ENCODE results near the gene PEX5L. TPM values are rescaled to one million over a fixed set of nuclear protein-coding genes. Genes with fewer than 3 reads are reported as not detected.
A peak's percentile ranks its signal among the peaks of the same experiment; 100 is the strongest.

PEX5L gene
- total RNA-seq, 6 experiments from 2014 or later = 0.09 to 0.28 (median 0.11) TPM; not detected in 1

- no peak for DNase-seq
- H3K36me3 Mint-ChIP-seq (ENCODE audit: low read depth) = no peaks in the 10 kb centered on the region
- no peak overlapping the region for H3K27ac Mint-ChIP-seq
- peaks cover 12% of the 10 kb centered on the region for H3K4me1 Mint-ChIP-seq (ENCODE audit: low read depth)
- no peaks in the 10 kb centered on the region for H3K9me3 Mint-ChIP-seq
- H3K4me3 Mint-ChIP-seq = no peak overlapping the region
- H3K27me3 Mint-ChIP-seq (ENCODE audit: insufficient read depth) = 0 out of 2 replicates have a peak, but pooled peaks cover 2% of the 10 kb centered on the region
- TF ChIP-seq CTCF (IDR thresholded peaks at IDR 0.05) = no peak
Measured at GRCh38 chr3:179921500-179921899, 115.2 kb downstream of the PEX5L start.

DNA sequence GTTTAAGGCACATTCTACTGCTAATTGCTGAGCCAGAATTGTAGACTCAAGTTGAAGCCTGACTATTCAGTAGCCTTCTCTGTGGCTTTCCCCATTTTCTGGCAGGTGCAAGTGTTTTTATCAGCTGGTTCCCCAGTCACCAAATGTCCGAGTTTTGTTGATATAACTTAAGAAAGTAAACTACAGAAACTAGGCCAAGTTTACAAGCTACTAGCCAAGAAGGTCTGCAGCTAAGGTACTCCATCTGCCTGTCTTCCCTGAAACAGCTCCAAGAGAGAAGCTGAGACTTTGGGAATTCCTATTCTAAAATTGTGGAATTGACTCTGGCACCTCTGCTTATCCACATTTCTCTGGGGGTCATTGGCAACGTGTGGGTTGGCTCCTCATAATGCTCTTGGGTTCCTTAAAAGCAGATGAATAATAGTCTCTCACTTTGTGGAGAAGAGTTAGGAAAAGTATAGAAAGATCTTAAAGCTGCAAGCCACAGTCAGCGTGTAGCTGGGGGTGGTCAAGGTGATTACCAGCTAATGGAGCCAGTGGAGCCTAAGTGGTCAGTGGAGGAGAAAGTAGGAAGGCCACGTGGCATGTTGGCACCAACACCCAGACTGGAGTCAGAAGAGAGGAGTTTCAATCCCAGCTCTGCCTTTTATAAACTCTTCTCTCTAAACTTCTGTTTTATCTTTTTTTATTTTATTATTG, 128.8 kb downstream of the PEX5L start:
- TF ChIP-seq CTCF (IDR thresholded peaks at IDR 0.05) = no peak
- Mint-ChIP-seq H3K27me3 (ENCODE audit: insufficient read depth) (no peaks in the 10 kb centered on the region), H3K4me1 (ENCODE audit: low read depth) (no peaks in the 10 kb centered on the region), H3K9me3 (no peaks in the 10 kb centered on the region), H3K4me3 (no peak overlapping the region), H3K27ac (no peak overlapping the region), H3K36me3 (ENCODE audit: low read depth) (no peaks in the 10 kb centered on the region)
- DNase-seq = no peak

DNA sequence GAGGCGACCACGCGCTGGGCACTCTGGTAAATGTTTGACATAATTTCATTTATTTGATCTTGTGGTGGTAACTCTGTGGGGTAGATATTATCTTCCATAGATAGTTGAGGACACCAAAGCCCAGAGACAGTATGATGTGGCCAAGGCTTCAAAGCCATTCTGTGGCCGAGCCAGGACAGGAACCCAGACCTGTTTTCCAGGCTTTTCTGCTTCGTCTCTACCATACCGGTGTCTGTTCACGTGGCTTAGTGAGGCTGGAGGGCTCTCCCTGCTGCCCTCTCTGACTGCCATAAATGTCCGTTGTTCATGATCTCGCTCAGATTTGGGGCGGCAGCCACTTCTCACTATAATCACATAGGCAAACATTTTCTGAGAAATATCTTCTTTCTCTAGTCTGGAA, 134.7 kb downstream of the PEX5L start:
- Mint-ChIP-seq H3K4me3 (no peak overlapping the region), H3K9me3 (no peaks in the 10 kb centered on the region), H3K4me1 (ENCODE audit: low read depth) (no peaks in the 10 kb centered on the region), H3K27ac (no peak overlapping the region), H3K27me3 (ENCODE audit: insufficient read depth) (peaks cover 7% of the 10 kb centered on the region; the same call in 1 of the 2 replicates), H3K36me3 (ENCODE audit: low read depth) (no peaks in the 10 kb centered on the region)
- no peak for TF ChIP-seq CTCF (IDR thresholded peaks at IDR 0.05)
- DNase-seq = no peak

GRCh38 chr3:179898024-179898423, 138.7 kb downstream of the PEX5L start:
- Mint-ChIP-seq H3K4me3 (no peak overlapping the region), H3K4me1 (ENCODE audit: low read depth) (no peaks in the 10 kb centered on the region), H3K9me3 (no peaks in the 10 kb centered on the region), H3K36me3 (ENCODE audit: low read depth) (no peaks in the 10 kb centered on the region), H3K27ac (no peak overlapping the region), H3K27me3 (ENCODE audit: insufficient read depth) (peaks cover 11% of the 10 kb centered on the region; the same call in 1 of the 2 replicates)
- peak; percentile 29 for DNase-seq
- TF ChIP-seq CTCF (IDR thresholded peaks at IDR 0.05) = no peak

- Mint-ChIP-seq H3K9me3 (no peaks in the 10 kb centered on the region), H3K27me3 (ENCODE audit: insufficient read depth) (peaks cover 11% of the 10 kb centered on the region; the same call in 1 of the 2 replicates), H3K4me3 (no peak overlapping the region), H3K27ac (no peak overlapping the region), H3K4me1 (ENCODE audit: low read depth) (no peaks in the 10 kb centered on the region), H3K36me3 (ENCODE audit: low read depth) (no peaks in the 10 kb centered on the region)
- DNase-seq = no peak
- TF ChIP-seq CTCF (IDR thresholded peaks at IDR 0.05) = no peak
Measured at GRCh38 chr3:179897231-179897630, 139.5 kb downstream of the PEX5L start.
